HepG2 (cell line): Measurements from ENCODE around the gene ZAR1. TPM values are rescaled to one million over a fixed set of nuclear protein-coding genes. Genes with fewer than 3 reads are reported as not detected.

Experiments used
- ATAC-seq: fragments of 200-7000 bp; cut with Tn5 transposase; 3 replicates; pipeline ENCODE4 v1.9.1; 2020; ENCODE audit warnings: mild to moderate bottlenecking, moderate library complexity
- BruUV-seq: library from RNA; stranded (reverse); fragments of 400-500 nt; replicated peaks from 2 replicates; lab custom pipeline; 2021; lab: Mats Ljungman, UMichigan
- CTCF ChIA-PET: fragments of 300-600 bp; formaldehyde crosslinking; extraction: SDS; loops from one replicate; lab custom pipeline; 2021; ENCODE audit warnings: low total read pairs, inconsistent platforms, low intra/inter-chr PET ratio; lab: Yijun Ruan, JAX
- POLR2A ChIA-PET: fragments of 350-600 bp; sonication (Branson Sonifier 250); formaldehyde crosslinking; loops from one replicate; lab custom pipeline; 2020; ENCODE audit warnings: antibody characterized with exemption, inconsistent platforms; lab: Yijun Ruan, JAX
- DNase-seq: peaks from one replicate; pipeline ENCODE4 v3.0.0-alpha.2; 2015; ENCODE audit warnings: low spot score
- FAIRE-seq: peaks from 3 replicates; lab custom pipeline; 2011; peaks lifted over from hg19 to GRCh38; lab: Jason Lieb, UNC
- H2AFZ ChIP-seq: one replicate; pipeline ENCODE4 v1.6.1; 2011; ENCODE audit warnings: low read length, inconsistent platforms
- H3K27ac ChIP-seq: fragments of 300-600 bp; 3 replicates; pipeline ENCODE4 v1.8.0; 2011; ENCODE audit warnings: mixed run types, mild to moderate bottlenecking, mixed read lengths, low read length, inconsistent platforms; ENCODE audit not compliant: insufficient read depth; ENCODE audit errors: extremely low read length
- H3K27me3 ChIP-seq, 2 experiments: fragments of 200-600 bp in 1 of 2; 2 replicates in 1 of 2; 3 replicates in 1 of 2; pipeline versions ENCODE4 v1.6.0 to v1.8.0; 2011; ENCODE audit warnings: low read length in 2 of 2, mild to moderate bottlenecking in 2 of 2, moderate library complexity in 2 of 2, inconsistent platforms in 1 of 2; ENCODE audit not compliant: insufficient read depth in 2 of 2, control insufficient read depth in 1 of 2
- H3K36me3 ChIP-seq, 2 experiments: fragments of 200-600 bp in 1 of 2; replicated peaks in 1 of 2; 2 replicates in 1 of 2; 3 replicates in 1 of 2; pipeline versions ENCODE4 v1.5.1 to v1.8.0; 2011; ENCODE audit warnings: low read length in 2 of 2, inconsistent platforms in 1 of 2; ENCODE audit not compliant: insufficient read depth in 2 of 2, control insufficient read depth in 1 of 2
- H3K4me1 ChIP-seq: 2 replicates; pipeline ENCODE4 v1.5.1; 2012; ENCODE audit warnings: low read length, inconsistent platforms; ENCODE audit not compliant: insufficient read depth
- H3K4me2 ChIP-seq: 2 replicates; pipeline ENCODE4 v1.6.0; 2011; ENCODE audit warnings: low read depth, low read length, inconsistent platforms
- H3K4me3 ChIP-seq, 3 experiments: fragments of 200-600 bp in 1 of 3; sonication (generic), shearing (Covaris generic) in 1 of 3; replicated peaks in 1 of 3; 2 replicates each; pipeline ENCODE4 v1.5.1; 2011 to 2016; ENCODE audit warnings: low read length in 3 of 3, inconsistent platforms in 2 of 3, low read depth in 2 of 3, mild to moderate bottlenecking in 2 of 3, control low read depth in 1 of 3, mixed read lengths in 1 of 3; ENCODE audit not compliant: insufficient read depth in 1 of 3
- H3K79me2 ChIP-seq: one replicate; pipeline ENCODE4 v1.6.1; 2011; ENCODE audit warnings: low read length, inconsistent platforms; ENCODE audit not compliant: insufficient read depth
- H3K9ac ChIP-seq: 2 replicates; pipeline ENCODE4 v1.6.0; 2011; ENCODE audit warnings: mild to moderate bottlenecking, low read depth, low read length, inconsistent platforms; ENCODE audit not compliant: insufficient read depth
- H3K9me3 ChIP-seq: 2 replicates; pipeline ENCODE4 v1.5.1; 2012; ENCODE audit warnings: mild to moderate bottlenecking, low read length
- H4K20me1 ChIP-seq: 2 replicates; pipeline ENCODE4 v1.6.0; 2011; ENCODE audit warnings: inconsistent platforms, mild to moderate bottlenecking, low read length, moderate library complexity; ENCODE audit not compliant: insufficient read depth
- KAT7 ChIP-seq: IDR thresholded peaks from 2 replicates; pipeline ENCODE4 v1.6.1; 2018; ENCODE audit warnings: borderline replicate concordance, missing compliant biosample characterization
- PCBP1 ChIP-seq: fragments of 200-400 bp; formaldehyde crosslinking; IDR thresholded peaks from 2 replicates; pipeline ENCODE4 v1.6.1; 2017; ENCODE audit warnings: mild to moderate bottlenecking, low read depth, low read length, borderline replicate concordance
- POLR2G ChIP-seq: fragments of 200-400 bp; formaldehyde crosslinking; IDR thresholded peaks from 2 replicates; pipeline ENCODE4 v1.6.1; 2018; ENCODE audit warnings: mild to moderate bottlenecking, low read depth, low read length, moderate library complexity
- REL ChIP-seq: sonication (generic); formaldehyde crosslinking; conservative IDR thresholded peaks from 2 replicates; pipeline ENCODE4 v1.8.0; 2022; ENCODE audit warnings: mild to moderate bottlenecking, missing genetic modification reagents, moderate library complexity
- STAG1 ChIP-seq: sonication (generic); formaldehyde crosslinking; IDR thresholded peaks from 2 replicates; pipeline ENCODE4 v1.4.0; 2020; ENCODE audit warnings: missing genetic modification reagents
- XBP1 ChIP-seq: sonication (generic); formaldehyde crosslinking; IDR thresholded peaks from 2 replicates; pipeline ENCODE4 v1.5.0; 2020; ENCODE audit warnings: missing genetic modification reagents
- ZNF652 ChIP-seq: IDR thresholded peaks from 2 replicates; pipeline ENCODE4 v1.6.1; 2016; ENCODE audit warnings: low read depth, borderline replicate concordance
- WGBS: methylation state at CpG from one replicate; pipeline ENCODE4 v1.1.6; 2017; ENCODE audit warnings: low lambda C conversion rate; 5-methylcytosine and 5-hydroxymethylcytosine counted together
- in situ Hi-C: cut with HindIII; loops from 2 replicates; pipeline ENCODE4 v1.10.0; 2017; ENCODE audit warnings: low pct_unique_long_range_greater_than_20kb; ENCODE audit not compliant: extremely low pct_ligation_motif_present
- intact Hi-C: fragments of 100-400 bp; cut with micrococcal nuclease; formaldehyde crosslinking; loops from one replicate; pipeline ENCODE4 v1.10.0; 2022; ENCODE audit not compliant: unreplicated experiment
- polyA plus RNA-seq, 8 experiments: library from polyadenylated mRNA; depleted of rRNA in 3 of 8; stranded (reverse) in 7 of 8; unstranded in 1 of 8; fragments of >200 nt; fragmentation: Illumina TruSeq in 4 of 8; extraction: Trizol in 4 of 8; gene quantifications; 2 replicates each; pipeline versions ENCODE4 v1.2.1 to v1.2.3, GENCODE V29; 2011 to 2016; ENCODE audit warnings: low read depth in 4 of 8, missing spikeins in 1 of 8, mixed read lengths in 1 of 8; ENCODE audit not compliant: insufficient read depth in 1 of 8
- total RNA-seq, 5 experiments: library from RNA; depleted of rRNA; stranded (reverse); fragments of >200 nt; fragmentation: Illumina TruSeq; extraction: Trizol; gene quantifications; 2 replicates each; pipeline ENCODE4 v1.2.3, GENCODE V29; 2016; ENCODE audit warnings: low read depth in 1 of 5
- TF ChIP-seq, protein P1 (sequence below): sonication (generic); formaldehyde crosslinking; IDR thresholded peaks from 2 replicates; pipeline ENCODE4 v1.4.0; 2020; ENCODE audit warnings: missing genetic modification reagents, borderline replicate concordance
- TF ChIP-seq, protein P2 (sequence below): sonication (generic); formaldehyde crosslinking; IDR thresholded peaks from 2 replicates; pipeline ENCODE4 v1.4.0; 2020; ENCODE audit warnings: missing genetic modification reagents, borderline replicate concordance
- TF ChIP-seq, protein P3 (sequence below): sonication (generic); formaldehyde crosslinking; IDR thresholded peaks from 2 replicates; pipeline ENCODE4 v1.4.0; 2020; ENCODE audit warnings: mild to moderate bottlenecking, low read depth, missing genetic modification reagents

Gene ZAR1
- total and polyA plus RNA-seq, 2 of the 13 experiments (the other 11 are each of a cell fraction or from before 2014, with no cell fraction given), result not detected

DNA sequence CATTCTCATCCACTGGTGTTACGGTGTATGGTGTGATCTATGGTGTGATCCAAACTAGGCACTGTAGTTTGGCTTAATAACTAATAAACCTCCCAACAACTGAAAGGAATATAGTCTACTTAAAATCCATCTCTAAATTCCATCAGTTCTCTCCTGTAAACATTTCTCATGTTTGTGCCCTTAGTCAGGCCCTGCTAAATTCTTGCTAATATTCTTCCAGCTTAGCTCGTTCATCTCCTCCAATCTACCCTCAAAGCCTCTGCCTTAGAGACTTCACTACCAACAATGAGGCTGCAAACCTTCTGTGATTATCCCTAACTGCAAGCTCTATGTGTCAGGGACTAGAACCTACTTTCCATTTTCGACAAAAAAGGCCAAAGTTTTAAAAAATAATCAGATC is 28.1 kb downstream of the ZAR1 start:
- DNase-seq (no peak), FAIRE-seq (no peak), ATAC-seq (no peak)
- BruUV-seq, result no TSS peak
- H3K27ac ChIP-seq, result no peak overlapping the region
- H3K4me1 ChIP-seq, result no peaks in the 10 kb centered on the region
- CTCF ChIA-PET, result no interaction called here
- H3K9me3 ChIP-seq, result no peaks in the 10 kb centered on the region
- no peak overlapping the region for H3K9ac ChIP-seq
- H3K4me3 ChIP-seq, result no peak overlapping the region
- H2AFZ ChIP-seq, result no peak overlapping the region
- in situ Hi-C loops (no loop called here), intact Hi-C loops (no loop called here)
- H3K79me2 ChIP-seq, result no peaks in the 10 kb centered on the region
- WGBS, result 98% methylated on average over 3 of the region's 3 CpGs
- H3K4me2 ChIP-seq, result no peak overlapping the region
- no peak for TF ChIP-seq XBP1
- TF ChIP-seq REL (CRISPR knock-in tag), result no peak
- TF ChIP-seq, protein P1, sequence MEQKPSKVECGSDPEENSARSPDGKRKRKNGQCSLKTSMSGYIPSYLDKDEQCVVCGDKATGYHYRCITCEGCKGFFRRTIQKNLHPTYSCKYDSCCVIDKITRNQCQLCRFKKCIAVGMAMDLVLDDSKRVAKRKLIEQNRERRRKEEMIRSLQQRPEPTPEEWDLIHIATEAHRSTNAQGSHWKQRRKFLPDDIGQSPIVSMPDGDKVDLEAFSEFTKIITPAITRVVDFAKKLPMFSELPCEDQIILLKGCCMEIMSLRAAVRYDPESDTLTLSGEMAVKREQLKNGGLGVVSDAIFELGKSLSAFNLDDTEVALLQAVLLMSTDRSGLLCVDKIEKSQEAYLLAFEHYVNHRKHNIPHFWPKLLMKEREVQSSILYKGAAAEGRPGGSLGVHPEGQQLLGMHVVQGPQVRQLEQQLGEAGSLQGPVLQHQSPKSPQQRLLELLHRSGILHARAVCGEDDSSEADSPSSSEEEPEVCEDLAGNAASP (CRISPR knock-in tag), result no peak
- TF ChIP-seq, protein P2, sequence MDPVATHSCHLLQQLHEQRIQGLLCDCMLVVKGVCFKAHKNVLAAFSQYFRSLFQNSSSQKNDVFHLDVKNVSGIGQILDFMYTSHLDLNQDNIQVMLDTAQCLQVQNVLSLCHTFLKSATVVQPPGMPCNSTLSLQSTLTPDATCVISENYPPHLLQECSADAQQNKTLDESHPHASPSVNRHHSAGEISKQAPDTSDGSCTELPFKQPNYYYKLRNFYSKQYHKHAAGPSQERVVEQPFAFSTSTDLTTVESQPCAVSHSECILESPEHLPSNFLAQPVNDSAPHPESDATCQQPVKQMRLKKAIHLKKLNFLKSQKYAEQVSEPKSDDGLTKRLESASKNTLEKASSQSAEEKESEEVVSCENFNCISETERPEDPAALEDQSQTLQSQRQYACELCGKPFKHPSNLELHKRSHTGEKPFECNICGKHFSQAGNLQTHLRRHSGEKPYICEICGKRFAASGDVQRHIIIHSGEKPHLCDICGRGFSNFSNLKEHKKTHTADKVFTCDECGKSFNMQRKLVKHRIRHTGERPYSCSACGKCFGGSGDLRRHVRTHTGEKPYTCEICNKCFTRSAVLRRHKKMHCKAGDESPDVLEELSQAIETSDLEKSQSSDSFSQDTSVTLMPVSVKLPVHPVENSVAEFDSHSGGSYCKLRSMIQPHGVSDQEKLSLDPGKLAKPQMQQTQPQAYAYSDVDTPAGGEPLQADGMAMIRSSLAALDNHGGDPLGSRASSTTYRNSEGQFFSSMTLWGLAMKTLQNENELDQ (CRISPR knock-in tag), result no peak
- no peak for TF ChIP-seq PCBP1
- TF ChIP-seq KAT7, result no peak
- TF ChIP-seq, protein P3, sequence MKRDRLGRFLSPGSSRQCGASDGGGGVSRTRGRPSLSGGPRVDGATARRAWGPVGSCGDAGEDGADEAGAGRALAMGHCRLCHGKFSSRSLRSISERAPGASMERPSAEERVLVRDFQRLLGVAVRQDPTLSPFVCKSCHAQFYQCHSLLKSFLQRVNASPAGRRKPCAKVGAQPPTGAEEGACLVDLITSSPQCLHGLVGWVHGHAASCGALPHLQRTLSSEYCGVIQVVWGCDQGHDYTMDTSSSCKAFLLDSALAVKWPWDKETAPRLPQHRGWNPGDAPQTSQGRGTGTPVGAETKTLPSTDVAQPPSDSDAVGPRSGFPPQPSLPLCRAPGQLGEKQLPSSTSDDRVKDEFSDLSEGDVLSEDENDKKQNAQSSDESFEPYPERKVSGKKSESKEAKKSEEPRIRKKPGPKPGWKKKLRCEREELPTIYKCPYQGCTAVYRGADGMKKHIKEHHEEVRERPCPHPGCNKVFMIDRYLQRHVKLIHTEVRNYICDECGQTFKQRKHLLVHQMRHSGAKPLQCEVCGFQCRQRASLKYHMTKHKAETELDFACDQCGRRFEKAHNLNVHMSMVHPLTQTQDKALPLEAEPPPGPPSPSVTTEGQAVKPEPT (CRISPR knock-in tag), result no peak
- TF ChIP-seq ZNF652 (CRISPR knock-in tag), result no peak
- no peak for TF ChIP-seq STAG1 (CRISPR knock-in tag)
- no peak for TF ChIP-seq POLR2G
- H3K27me3 ChIP-seq, result no peaks in the 10 kb centered on the region
- POLR2A ChIA-PET, result no interaction called here
- H4K20me1 ChIP-seq, result no peaks in the 10 kb centered on the region
- peaks cover 2 to 41% of the 10 kb centered on the region in 2 experiments for H3K36me3 ChIP-seq
